Neural cell (in vitro differentiated cells): ENCODE data around the gene GOLGA6L10.
"Not testable (repeated sequence)": the region's sequence is repeated elsewhere in the genome, so short reads cannot be mapped to it uniquely, and the experiment has no call there.

Source experiments
- CTCF ChIP-seq: fragments of 450-650 bp; IDR thresholded peaks from 2 replicates; pipeline ENCODE4 v1.5.1; 2014; ENCODE audit warnings: antibody characterized with exemption, mild to moderate bottlenecking, moderate library complexity; ENCODE audit not compliant: poor library complexity, severe bottlenecking
- EZH2 ChIP-seq: fragments of 200-600, 300-800 bp; shearing (Covaris generic), sonication (generic); IDR thresholded peaks from 2 replicates; pipeline ENCODE4 v1.6.1; 2014; ENCODE audit warnings: antibody characterized with exemption, low read length, borderline replicate concordance, mild to moderate bottlenecking; ENCODE audit not compliant: insufficient read depth, poor library complexity, severe bottlenecking
- MXI1 ChIP-seq: fragments of 450-650 bp; conservative IDR thresholded peaks from 2 replicates; pipeline ENCODE4 v1.6.1; 2014; ENCODE audit warnings: antibody characterized with exemption, mild to moderate bottlenecking; ENCODE audit not compliant: poor library complexity, severe bottlenecking
- RAD21 ChIP-seq: fragments of 450-650 bp; conservative IDR thresholded peaks from 2 replicates; pipeline ENCODE4 v1.6.1; 2014; ENCODE audit warnings: antibody characterized with exemption, mild to moderate bottlenecking, moderate library complexity
- SMC3 ChIP-seq: fragments of 450-650 bp; conservative IDR thresholded peaks from 2 replicates; pipeline ENCODE4 v1.6.1; 2014; ENCODE audit warnings: antibody characterized with exemption, mild to moderate bottlenecking, moderate library complexity; ENCODE audit not compliant: poor library complexity

GRCh38 chr15:82325646-82326045, 23.6 kb downstream of the GOLGA6L10 start:
- TF ChIP-seq CTCF, EZH2, RAD21, MXI1, SMC3: not testable (repeated sequence)
